HUES48 (cell line): Measurements from ENCODE around the gene VWA2.
"Not testable (repeated sequence)": the region's sequence is repeated elsewhere in the genome, so short reads cannot be mapped to it uniquely, and the experiment has no call there.

ENCODE experiments used
- H3K27ac ChIP-seq: one replicate; pipeline ENCODE4 v1.7.0; 2013; ENCODE audit warnings: low read depth, low read length, inconsistent platforms
- H3K27me3 ChIP-seq: 2 replicates; pipeline ENCODE4 v1.6.1; 2013; ENCODE audit warnings: mild to moderate bottlenecking, low read length; ENCODE audit not compliant: control insufficient read depth, insufficient read depth
- H3K36me3 ChIP-seq: 2 replicates; pipeline ENCODE4 v1.6.1; 2013; ENCODE audit warnings: low read length; ENCODE audit not compliant: control insufficient read depth, insufficient read depth
- H3K4me1 ChIP-seq: 2 replicates; pipeline ENCODE4 v1.6.1; 2013; ENCODE audit warnings: mild to moderate bottlenecking, low read length; ENCODE audit not compliant: control insufficient read depth, insufficient read depth
- H3K4me3 ChIP-seq: 2 replicates; pipeline ENCODE4 v1.5.1; 2013; ENCODE audit warnings: mild to moderate bottlenecking, low read depth, low read length
- H3K9ac ChIP-seq: 2 replicates; pipeline ENCODE4 v1.6.1; 2013; ENCODE audit warnings: mild to moderate bottlenecking, low read depth, low read length, moderate library complexity
- H3K9me3 ChIP-seq: 2 replicates; pipeline ENCODE4 v1.6.1; 2013; ENCODE audit warnings: low read length; ENCODE audit not compliant: control insufficient read depth, insufficient read depth

VWA2 gene

GRCh38 chr10:114332301-114333192, 93.5 kb downstream of the VWA2 start:
- H3K36me3 ChIP-seq = no peaks in the 10 kb centered on the region
- peaks cover 7% of the 10 kb centered on the region; the same call in 1 of the 2 replicates for H3K4me1 ChIP-seq
- H3K4me3 ChIP-seq = no peak overlapping the region
- H3K9me3 ChIP-seq = no peaks in the 10 kb centered on the region
- 0 out of 2 replicates have a peak, but pooled peaks cover 2% of the 10 kb centered on the region for H3K27me3 ChIP-seq
- H3K27ac ChIP-seq = no peak overlapping the region
- no peak overlapping the region for H3K9ac ChIP-seq

- H3K4me1 ChIP-seq = peaks cover 12% of the 10 kb centered on the region
- H3K36me3 ChIP-seq, H3K9ac ChIP-seq, H3K27me3 ChIP-seq, H3K4me3 ChIP-seq, H3K9me3 ChIP-seq, H3K27ac ChIP-seq: not testable (repeated sequence)
These were observed 94.4 kb downstream of the VWA2 start for GRCh38 chr10:114333441-114333840.

- H3K9me3 ChIP-seq = no peaks in the 10 kb centered on the region
- H3K4me3 ChIP-seq = no peak overlapping the region
- 0 out of 2 replicates have a peak, but pooled peaks cover 2% of the 10 kb centered on the region for H3K27me3 ChIP-seq
- no peak overlapping the region for H3K9ac ChIP-seq
- H3K4me1 ChIP-seq = peaks cover 12% of the 10 kb centered on the region
- no peaks in the 10 kb centered on the region for H3K36me3 ChIP-seq
- H3K27ac ChIP-seq = no peak overlapping the region
These were observed 95.2 kb downstream of the VWA2 start for GRCh38 chr10:114334301-114334700.

- no peaks in the 10 kb centered on the region for H3K9me3 ChIP-seq
- H3K4me1 ChIP-seq = peaks cover 12% of the 10 kb centered on the region
- no peaks in the 10 kb centered on the region for H3K36me3 ChIP-seq
- 0 out of 2 replicates have a peak, but pooled peaks cover 2% of the 10 kb centered on the region for H3K27me3 ChIP-seq
- H3K27ac ChIP-seq = no peak overlapping the region
- H3K4me3 ChIP-seq = no peak overlapping the region
- H3K9ac ChIP-seq = no peak overlapping the region
These were observed 96.6 kb downstream of the VWA2 start for GRCh38 chr10:114335614-114336013.

GRCh38 chr10:114336823-114337509, 97.9 kb downstream of the VWA2 start:
- H3K9ac ChIP-seq = no peak overlapping the region
- H3K27ac ChIP-seq = peak overlapping the region; percentile 80
- no peaks in the 10 kb centered on the region for H3K36me3 ChIP-seq
- H3K4me3 ChIP-seq = no peak overlapping the region
- 0 out of 2 replicates have a peak, but pooled peaks cover 2% of the 10 kb centered on the region for H3K27me3 ChIP-seq
- H3K9me3 ChIP-seq = no peaks in the 10 kb centered on the region
- peaks cover 12% of the 10 kb centered on the region for H3K4me1 ChIP-seq

- H3K4me3 ChIP-seq = no peak overlapping the region
- no peak overlapping the region for H3K9ac ChIP-seq
- H3K27me3 ChIP-seq = 0 out of 2 replicates have a peak, but pooled peaks cover 2% of the 10 kb centered on the region
- peaks cover 12% of the 10 kb centered on the region for H3K4me1 ChIP-seq
- no peaks in the 10 kb centered on the region for H3K9me3 ChIP-seq
- H3K27ac ChIP-seq = peak overlapping the region; percentile 89
- no peaks in the 10 kb centered on the region for H3K36me3 ChIP-seq
These were observed 98.7 kb downstream of the VWA2 start for GRCh38 chr10:114337510-114338462.

- no peak overlapping the region for H3K27ac ChIP-seq
- H3K36me3 ChIP-seq = no peaks in the 10 kb centered on the region
- peaks cover 12% of the 10 kb centered on the region for H3K4me1 ChIP-seq
- H3K4me3 ChIP-seq = no peak overlapping the region
- H3K9me3 ChIP-seq = no peaks in the 10 kb centered on the region
- no peak overlapping the region for H3K9ac ChIP-seq
- H3K27me3 ChIP-seq = 0 out of 2 replicates have a peak, but pooled peaks cover 2% of the 10 kb centered on the region
These were observed 101.8 kb downstream of the VWA2 start for GRCh38 chr10:114340816-114341215.
